DND-41 (cell line): ENCODE results near the gene ALDH1L2.
"Not testable (repeated sequence)": the region's sequence is repeated elsewhere in the genome, so short reads cannot be mapped to it uniquely, and the experiment has no call there.

Experiments used
- ATAC-seq: fragments of 200-7000 bp; cut with Tn5 transposase; 3 replicates; pipeline ENCODE4 v1.9.1; 2021; ENCODE audit warnings: low read depth; ENCODE audit not compliant: insufficient read depth
- DNase-seq: peaks from one replicate; pipeline ENCODE4 v3.0.0-alpha.2; 2020
- H2AFZ ChIP-seq: 2 replicates; pipeline ENCODE4 v1.6.0; 2012; ENCODE audit warnings: low read depth, low read length
- H3K27ac ChIP-seq: 2 replicates; pipeline ENCODE4 v1.5.1; 2012; ENCODE audit warnings: low read length, inconsistent platforms
- H3K27me3 ChIP-seq: fragments of 200-600 bp; sonication (generic); 2 replicates; pipeline ENCODE4 v1.6.0; 2012; ENCODE audit warnings: low read length, mild to moderate bottlenecking, inconsistent platforms; ENCODE audit not compliant: insufficient read depth, poor library complexity
- H3K36me3 ChIP-seq: 2 replicates; pipeline ENCODE4 v1.5.1; 2012; ENCODE audit warnings: low read length, inconsistent platforms; ENCODE audit not compliant: insufficient read depth
- H3K4me1 ChIP-seq: 2 replicates; pipeline ENCODE4 v1.5.1; 2012; ENCODE audit warnings: mild to moderate bottlenecking, low read length; ENCODE audit not compliant: insufficient read depth
- H3K4me2 ChIP-seq: 2 replicates; pipeline ENCODE4 v1.6.0; 2012; ENCODE audit warnings: mild to moderate bottlenecking, moderate library complexity, low read length, inconsistent platforms; ENCODE audit not compliant: insufficient read depth
- H3K4me3 ChIP-seq, 2 experiments: fragments of 200-600 bp in 1 of 2; shearing (Covaris generic) in 1 of 2; 2 replicates each; pipeline ENCODE4 v1.5.1; 2012 to 2016; ENCODE audit warnings: inconsistent platforms in 2 of 2, low read length in 2 of 2, mild to moderate bottlenecking in 2 of 2, low read depth in 1 of 2, moderate library complexity in 1 of 2
- H3K79me2 ChIP-seq: 2 replicates; pipeline ENCODE4 v1.6.0; 2012; ENCODE audit warnings: low read length, inconsistent platforms; ENCODE audit not compliant: insufficient read depth
- H3K9ac ChIP-seq: 2 replicates; pipeline ENCODE4 v1.6.0; 2012; ENCODE audit warnings: low read depth, mild to moderate bottlenecking, inconsistent platforms, low read length, moderate library complexity
- H3K9me3 ChIP-seq: 2 replicates; pipeline ENCODE4 v1.5.1; 2012; ENCODE audit warnings: low read length, moderate library complexity, mild to moderate bottlenecking, inconsistent platforms; ENCODE audit not compliant: insufficient read depth, severe bottlenecking
- H4K20me1 ChIP-seq: 2 replicates; pipeline ENCODE4 v1.6.0; 2012; ENCODE audit warnings: low read length; ENCODE audit not compliant: insufficient read depth
- EZH2 ChIP-seq: IDR thresholded peaks from 3 replicates; pipeline ENCODE4 v1.6.1; 2012; ENCODE audit warnings: borderline replicate concordance, low read depth, mild to moderate bottlenecking, moderate library complexity, low read length, inconsistent platforms; ENCODE audit not compliant: severe bottlenecking
- TF ChIP-seq, protein P1 (sequence below): IDR thresholded peaks from 2 replicates; pipeline ENCODE4 v1.5.1; 2012; ENCODE audit warnings: borderline replicate concordance, low read length, moderate library complexity, mild to moderate bottlenecking; ENCODE audit not compliant: poor library complexity, severe bottlenecking; ENCODE audit errors: extremely low read depth

Gene ALDH1L2

GRCh38 chr12:105100207-105100985 lies 16.1 kb upstream of the ALDH1L2 start:
- Histone ChIP-seq H3K27ac (no peak overlapping the region), H3K9ac (no peak overlapping the region), H3K36me3 (no peaks in the 10 kb centered on the region), H4K20me1 (no peaks in the 10 kb centered on the region), H3K27me3 (no peaks in the 10 kb centered on the region), H3K4me2 (no peak overlapping the region), H3K9me3 (peaks cover 3% of the 10 kb centered on the region), H3K79me2 (no peaks in the 10 kb centered on the region), H3K4me1 (no peaks in the 10 kb centered on the region), H3K4me3 (no peak overlapping the region), H2AFZ (no peak overlapping the region)
- TF ChIP-seq, protein P1, sequence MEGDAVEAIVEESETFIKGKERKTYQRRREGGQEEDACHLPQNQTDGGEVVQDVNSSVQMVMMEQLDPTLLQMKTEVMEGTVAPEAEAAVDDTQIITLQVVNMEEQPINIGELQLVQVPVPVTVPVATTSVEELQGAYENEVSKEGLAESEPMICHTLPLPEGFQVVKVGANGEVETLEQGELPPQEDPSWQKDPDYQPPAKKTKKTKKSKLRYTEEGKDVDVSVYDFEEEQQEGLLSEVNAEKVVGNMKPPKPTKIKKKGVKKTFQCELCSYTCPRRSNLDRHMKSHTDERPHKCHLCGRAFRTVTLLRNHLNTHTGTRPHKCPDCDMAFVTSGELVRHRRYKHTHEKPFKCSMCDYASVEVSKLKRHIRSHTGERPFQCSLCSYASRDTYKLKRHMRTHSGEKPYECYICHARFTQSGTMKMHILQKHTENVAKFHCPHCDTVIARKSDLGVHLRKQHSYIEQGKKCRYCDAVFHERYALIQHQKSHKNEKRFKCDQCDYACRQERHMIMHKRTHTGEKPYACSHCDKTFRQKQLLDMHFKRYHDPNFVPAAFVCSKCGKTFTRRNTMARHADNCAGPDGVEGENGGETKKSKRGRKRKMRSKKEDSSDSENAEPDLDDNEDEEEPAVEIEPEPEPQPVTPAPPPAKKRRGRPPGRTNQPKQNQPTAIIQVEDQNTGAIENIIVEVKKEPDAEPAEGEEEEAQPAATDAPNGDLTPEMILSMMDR = no peak
- TF ChIP-seq EZH2 = no peak
- ATAC-seq = no peak
- no peak for DNase-seq

- no peak overlapping the region for H3K4me3 ChIP-seq
- DNase-seq (no peak), ATAC-seq (no peak)
- H4K20me1 ChIP-seq = no peaks in the 10 kb centered on the region
- H3K9ac ChIP-seq = no peak overlapping the region
- peaks cover 7% of the 10 kb centered on the region for H3K9me3 ChIP-seq
- no peak overlapping the region for H2AFZ ChIP-seq
- H3K36me3 ChIP-seq = no peaks in the 10 kb centered on the region
- TF ChIP-seq, protein P1 = no peak
- no peak for TF ChIP-seq EZH2
- H3K27me3 ChIP-seq = no peaks in the 10 kb centered on the region
- H3K27ac ChIP-seq = no peak overlapping the region
- H3K79me2 ChIP-seq = no peaks in the 10 kb centered on the region
- H3K4me2 ChIP-seq = no peak overlapping the region
- no peaks in the 10 kb centered on the region for H3K4me1 ChIP-seq
Measured at GRCh38 chr12:105099356-105099755, 15.1 kb upstream of the ALDH1L2 start.

- H3K4me2 ChIP-seq, H3K36me3 ChIP-seq, H3K27ac ChIP-seq, ATAC-seq, H3K4me3 ChIP-seq, H3K4me1 ChIP-seq, H3K79me2 ChIP-seq, H4K20me1 ChIP-seq, H3K27me3 ChIP-seq, H3K9me3 ChIP-seq, H3K9ac ChIP-seq, H2AFZ ChIP-seq: not testable (repeated sequence)
- peak; percentile 38 for DNase-seq
Measured at GRCh38 chr12:105095338-105095737, 11.1 kb upstream of the ALDH1L2 start.

- Histone ChIP-seq H3K9me3 (peaks cover 7% of the 10 kb centered on the region), H3K27ac (no peak overlapping the region), H3K36me3 (no peaks in the 10 kb centered on the region), H3K27me3 (no peaks in the 10 kb centered on the region), H3K9ac (no peak overlapping the region), H3K4me3 (no peak overlapping the region), H2AFZ (no peak overlapping the region), H3K79me2 (no peaks in the 10 kb centered on the region), H3K4me1 (no peaks in the 10 kb centered on the region), H3K4me2 (no peak overlapping the region), H4K20me1 (no peaks in the 10 kb centered on the region)
- ATAC-seq (no peak), DNase-seq (no peak)
- no peak for TF ChIP-seq EZH2
- TF ChIP-seq, protein P1 = no peak
Measured at GRCh38 chr12:105092336-105092735, 8.1 kb upstream of the ALDH1L2 start.
